ENCODE data around the gene SOWAHA. TPM values are rescaled to one million over a fixed set of nuclear protein-coding genes. Genes with fewer than 3 reads are reported as not detected.
"Not testable (repeated sequence)": the region's sequence is repeated elsewhere in the genome, so short reads cannot be mapped to it uniquely, and the experiment has no call there.

Gene SOWAHA
- total and polyA plus RNA-seq, 2 donors (not counting 3 experiments of a cell fraction or from before 2014, with no cell fraction given): not detected

DNA sequence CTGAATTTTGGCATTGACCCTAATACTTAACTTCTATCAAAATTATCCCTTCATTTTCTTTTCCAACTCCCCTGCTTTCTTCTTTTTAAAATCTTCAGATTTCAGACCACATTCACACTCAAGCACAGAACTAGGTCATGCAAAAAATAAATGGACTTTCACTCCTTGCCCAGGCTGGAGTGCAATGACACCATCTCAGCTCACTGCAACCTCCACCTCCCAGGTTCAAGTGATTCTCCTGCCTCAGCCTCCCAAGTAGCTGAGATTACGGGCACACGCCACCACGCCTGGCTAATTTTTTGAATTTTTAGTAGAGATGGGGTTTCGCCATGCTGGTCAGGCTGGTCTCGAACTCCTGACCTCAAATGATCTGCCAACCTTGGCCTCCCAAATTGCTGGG is 41.9 kb downstream of the SOWAHA start:
- POLR2A ChIA-PET: not testable (repeated sequence)

DNA sequence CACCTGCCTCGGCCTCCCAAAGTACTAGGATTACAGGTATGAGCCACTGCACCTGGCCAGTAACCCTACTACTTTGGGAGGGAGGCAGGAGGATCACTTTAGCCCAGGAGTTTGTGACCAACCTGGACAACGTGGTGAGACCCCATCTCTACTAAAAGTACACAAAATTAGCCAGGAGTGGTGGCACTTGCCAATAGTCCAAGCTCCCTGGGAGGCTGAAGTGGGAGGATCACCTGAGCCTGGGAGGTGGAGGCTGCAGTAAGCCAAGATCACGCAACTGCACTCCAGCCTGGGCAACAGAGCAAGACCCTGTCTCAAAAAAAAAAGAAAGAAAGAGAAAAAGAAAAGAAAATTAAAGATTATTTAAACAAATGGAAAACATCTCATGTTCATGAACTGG is 42.9 kb downstream of the SOWAHA start:
- no peaks in the 10 kb centered on the region for H3K9me3 ChIP-seq (replicated peaks; ENCODE audit: control insufficient read depth, insufficient read depth, low read length)
- H3K4me1 ChIP-seq (ENCODE audit: control insufficient read depth, extremely low read depth, insufficient read depth, low read length): no peaks in the 10 kb centered on the region
- H3K4me3 ChIP-seq (replicated peaks in 1 of 3; ENCODE audit: insufficient read depth in 1 of 3, low read depth in 1 of 3, low read length in 3 of 3): no peak overlapping the region
- DNase-seq (ENCODE audit: low read depth, low spot score): no peak
- ChIA-PET POLR2A (no interaction called here), CTCF (no interaction called here)
- intact Hi-C loops (cut with micrococcal nuclease) (no loop called here), dilution Hi-C loops (cut with MboI; ENCODE audit: extremely low pct_ligation_motif_present, low sequenced_read_pairs) (no loop called here)
- H3K27ac ChIP-seq (ENCODE audit: insufficient read depth, low read depth, low read length): no peak overlapping the region
- H3K4me2 ChIP-seq (ENCODE audit: insufficient read depth, low read length): no peak overlapping the region
- H3K27me3 ChIP-seq (ENCODE audit: control insufficient read depth in 2 of 2, insufficient read depth in 2 of 2, low read length in 2 of 2): peaks cover 0 to 2% of the 10 kb centered on the region in 2 experiments
- no peaks in the 10 kb centered on the region for H3K36me3 ChIP-seq (ENCODE audit: control insufficient read depth in 2 of 2, extremely low read depth in 1 of 2, insufficient read depth in 2 of 2, low read length in 2 of 2)
- H3K9ac ChIP-seq (replicated peaks; ENCODE audit: extremely low read depth, insufficient read depth, low read length): no peak overlapping the region
- H3K79me2 ChIP-seq (ENCODE audit: control insufficient read depth, insufficient read depth, low read length): no peaks in the 10 kb centered on the region
- no peak overlapping the region for H2AFZ ChIP-seq (ENCODE audit: low read depth, low read length)
- no TSS peak for BruUV-seq (replicated peaks)
- no peaks in the 10 kb centered on the region for H3K9me1 ChIP-seq (replicated peaks; ENCODE audit: control insufficient read depth, extremely low read depth, insufficient read depth, low read length)
- FAIRE-seq: no peak
- no peaks in the 10 kb centered on the region for H4K20me1 ChIP-seq (replicated peaks; ENCODE audit: control insufficient read depth, extremely low read depth, insufficient read depth, low read length)
- TF ChIP-seq, protein P1, sequence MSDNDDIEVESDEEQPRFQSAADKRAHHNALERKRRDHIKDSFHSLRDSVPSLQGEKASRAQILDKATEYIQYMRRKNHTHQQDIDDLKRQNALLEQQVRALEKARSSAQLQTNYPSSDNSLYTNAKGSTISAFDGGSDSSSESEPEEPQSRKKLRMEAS (IDR thresholded peaks at IDR 0.05; ENCODE audit: insufficient read depth, insufficient read length): no peak
- TF ChIP-seq GATA2 (IDR thresholded peaks at IDR 0.05; ENCODE audit: insufficient read depth, insufficient read length, low read depth, low read length): no peak
- TF ChIP-seq POLR2AphosphoS5 (IDR thresholded peaks at IDR 0.05; ENCODE audit: insufficient read depth, low read depth, low read length): no peak
- TF ChIP-seq, protein P2, sequence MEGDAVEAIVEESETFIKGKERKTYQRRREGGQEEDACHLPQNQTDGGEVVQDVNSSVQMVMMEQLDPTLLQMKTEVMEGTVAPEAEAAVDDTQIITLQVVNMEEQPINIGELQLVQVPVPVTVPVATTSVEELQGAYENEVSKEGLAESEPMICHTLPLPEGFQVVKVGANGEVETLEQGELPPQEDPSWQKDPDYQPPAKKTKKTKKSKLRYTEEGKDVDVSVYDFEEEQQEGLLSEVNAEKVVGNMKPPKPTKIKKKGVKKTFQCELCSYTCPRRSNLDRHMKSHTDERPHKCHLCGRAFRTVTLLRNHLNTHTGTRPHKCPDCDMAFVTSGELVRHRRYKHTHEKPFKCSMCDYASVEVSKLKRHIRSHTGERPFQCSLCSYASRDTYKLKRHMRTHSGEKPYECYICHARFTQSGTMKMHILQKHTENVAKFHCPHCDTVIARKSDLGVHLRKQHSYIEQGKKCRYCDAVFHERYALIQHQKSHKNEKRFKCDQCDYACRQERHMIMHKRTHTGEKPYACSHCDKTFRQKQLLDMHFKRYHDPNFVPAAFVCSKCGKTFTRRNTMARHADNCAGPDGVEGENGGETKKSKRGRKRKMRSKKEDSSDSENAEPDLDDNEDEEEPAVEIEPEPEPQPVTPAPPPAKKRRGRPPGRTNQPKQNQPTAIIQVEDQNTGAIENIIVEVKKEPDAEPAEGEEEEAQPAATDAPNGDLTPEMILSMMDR (IDR thresholded peaks at IDR 0.05; ENCODE audit: extremely low read depth in 1 of 2, insufficient read depth in 1 of 2, low read depth in 1 of 2, low read length in 2 of 2): no peak
- TF ChIP-seq EZH2 (IDR thresholded peaks at IDR 0.05; ENCODE audit: borderline replicate concordance, low read depth, low read length, severe bottlenecking): no peak
- no peak for TF ChIP-seq POLR2A (IDR thresholded peaks at IDR 0.05; ENCODE audit: low read depth, low read length)

More for the DNA sequence above, 41.9 kb downstream of the SOWAHA start:
- H3K4me3 ChIP-seq (replicated peaks in 1 of 3; ENCODE audit: insufficient read depth in 1 of 3, low read depth in 1 of 3, low read length in 3 of 3); H3K9ac ChIP-seq (replicated peaks; ENCODE audit: extremely low read depth, insufficient read depth, low read length); H3K9me3 ChIP-seq (replicated peaks; ENCODE audit: control insufficient read depth, insufficient read depth, low read length); DNase-seq (ENCODE audit: low read depth, low spot score); H3K27ac ChIP-seq (ENCODE audit: insufficient read depth, low read depth, low read length); H3K27me3 ChIP-seq (ENCODE audit: control insufficient read depth in 2 of 2, insufficient read depth in 2 of 2, low read length in 2 of 2); FAIRE-seq; H3K4me2 ChIP-seq (ENCODE audit: insufficient read depth, low read length); H2AFZ ChIP-seq (ENCODE audit: low read depth, low read length); H3K4me1 ChIP-seq (ENCODE audit: control insufficient read depth, extremely low read depth, insufficient read depth, low read length); H3K9me1 ChIP-seq (replicated peaks; ENCODE audit: control insufficient read depth, extremely low read depth, insufficient read depth, low read length); H3K36me3 ChIP-seq (ENCODE audit: control insufficient read depth in 2 of 2, extremely low read depth in 1 of 2, insufficient read depth in 2 of 2, low read length in 2 of 2); BruUV-seq (replicated peaks); dilution Hi-C loops (cut with MboI; ENCODE audit: extremely low pct_ligation_motif_present, low sequenced_read_pairs); H4K20me1 ChIP-seq (replicated peaks; ENCODE audit: control insufficient read depth, extremely low read depth, insufficient read depth, low read length); H3K79me2 ChIP-seq (ENCODE audit: control insufficient read depth, insufficient read depth, low read length): not testable (repeated sequence)
- intact Hi-C loops (cut with micrococcal nuclease): loop anchor here (1.0 kb wide), 1 partner anchor 25 kb away; the partner anchor contains the start of gene SHROOM1
- CTCF ChIA-PET: interaction anchor here (0.8 to 2.2 kb wide), 5 partner anchors 9 to 35 kb away, joined by 3 to 13 read pairs (median 4); no protein-coding TSS in a partner anchor

Measured in endothelial cell of umbilical vein (primary cell).